A673 (cell line): Measurements from ENCODE around the gene NUDT15.

Experiments
- CTCF ChIP-seq: fragments of 300-800, 200-600 bp; sonication (generic); conservative IDR thresholded peaks from 2 replicates; pipeline ENCODE4 v1.5.1; 2017; ENCODE audit warnings: low read depth, mild to moderate bottlenecking, antibody characterized with exemption, low read length, moderate library complexity, mixed read lengths
- EZH2 ChIP-seq: fragments of 200-600 bp; sonication (generic); IDR thresholded peaks from 2 replicates; pipeline ENCODE4 v1.6.1; 2017; ENCODE audit warnings: borderline replicate concordance, low read depth, mild to moderate bottlenecking, mixed read lengths, antibody characterized with exemption, low read length; ENCODE audit not compliant: poor library complexity, severe bottlenecking

- TF ChIP-seq CTCF (no peak), EZH2 (no peak)
These were observed 7.7 kb upstream of the NUDT15 start for GRCh38 chr13:48029859-48030258.
